NCI-H2227 (cell line): ENCODE data around the gene LRRC58.

Experiments
- DNase-seq: peaks from one replicate; lab custom pipeline; 2025; ENCODE audit not compliant: unreplicated experiment; lab: John Stamatoyannopoulos, UW

LRRC58 gene

GRCh38 chr3:120281261-120281660 is 67.9 kb downstream of the LRRC58 start:
- peak; percentile 38 for DNase-seq

GRCh38 chr3:120280566-120280965 is 68.6 kb downstream of the LRRC58 start:
- DNase-seq: no peak

DNA sequence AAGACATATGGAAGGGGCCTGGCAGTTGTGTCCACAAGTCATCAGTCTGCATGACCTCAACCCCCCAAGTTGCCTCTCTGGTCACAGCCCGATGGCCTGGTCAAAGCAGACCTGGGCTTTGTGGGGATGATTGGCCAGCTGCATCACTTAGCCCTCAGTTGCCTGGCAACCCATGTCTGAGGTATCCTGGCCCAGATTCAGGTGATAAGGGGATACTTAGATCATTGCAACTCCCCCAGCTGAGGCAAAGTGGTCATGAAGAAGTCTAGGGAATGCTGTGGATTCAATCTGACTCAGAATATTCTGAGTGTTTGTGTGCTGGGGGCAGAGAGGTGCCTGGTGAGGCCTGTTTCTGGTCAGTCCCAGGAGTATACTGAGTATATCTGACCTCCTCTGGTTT is 69.1 kb downstream of the LRRC58 start:
- DNase-seq: no peak

GRCh38 chr3:120276767-120277166 is 72.4 kb downstream of the LRRC58 start:
- DNase-seq: no peak

DNA sequence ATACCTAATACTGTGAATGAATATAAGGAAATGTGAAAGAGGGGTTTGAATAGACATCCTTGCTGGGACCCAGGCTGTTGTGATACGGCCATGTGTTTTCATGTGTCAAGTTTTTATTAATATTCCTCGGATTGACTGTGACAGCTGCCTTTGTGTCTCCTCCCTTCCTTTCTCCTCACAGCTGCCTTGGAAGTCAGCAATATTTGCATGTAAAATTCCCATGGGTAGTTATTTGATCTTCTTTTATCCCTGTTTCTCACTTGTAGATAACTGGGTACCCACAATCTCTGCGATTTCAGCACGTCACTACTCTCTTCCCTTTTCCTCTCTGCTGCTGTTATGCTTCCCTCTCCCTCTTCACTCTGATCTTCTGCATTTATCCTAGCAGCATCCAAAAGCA is 73.5 kb downstream of the LRRC58 start:
- no peak for DNase-seq

DNA sequence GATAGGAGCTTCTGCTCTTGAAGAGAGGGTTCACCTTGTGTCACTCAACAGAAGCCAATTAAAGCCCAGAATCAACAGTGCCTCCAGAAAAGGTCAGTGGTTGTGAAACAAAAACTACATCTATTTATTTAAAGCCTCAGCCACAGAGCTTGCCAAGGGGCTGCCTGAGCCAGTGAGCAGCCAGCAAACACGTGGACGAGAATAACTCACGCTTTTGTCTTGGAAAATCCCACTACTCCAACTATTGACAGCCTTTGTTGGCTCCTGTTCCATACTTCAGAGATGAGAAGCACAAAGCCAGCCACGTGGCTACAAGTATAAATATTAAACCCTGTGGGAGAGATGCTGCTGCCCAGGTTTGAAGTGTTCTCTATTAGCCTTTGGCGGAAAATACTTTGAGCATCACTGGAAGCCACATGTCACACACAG is 74.4 kb downstream of the LRRC58 start:
- DNase-seq: no peak
